Neural progenitor cell (in vitro differentiated cells): ENCODE data around the gene MMP28.

Experiments used
- EZH2 ChIP-seq: fragments of 200-600 bp; sonication (generic); IDR thresholded peaks from 2 replicates; pipeline ENCODE4 v1.6.1; 2017; ENCODE audit warnings: antibody characterized with exemption, mild to moderate bottlenecking, moderate library complexity
- EZH2phosphoT487 ChIP-seq: fragments of 200-600 bp; sonication (generic); IDR thresholded peaks from 2 replicates; pipeline ENCODE4 v1.6.1; 2017; ENCODE audit warnings: antibody characterized with exemption
- TF ChIP-seq, protein P1 (sequence below): fragments of 200-600 bp; sonication (generic); IDR thresholded peaks from 2 replicates; pipeline ENCODE4 v1.5.1; 2017; ENCODE audit warnings: antibody characterized with exemption, mild to moderate bottlenecking

GRCh38 chr17:35717475-35717874 lies 78.0 kb downstream of the MMP28 start:
- TF ChIP-seq, protein P1, sequence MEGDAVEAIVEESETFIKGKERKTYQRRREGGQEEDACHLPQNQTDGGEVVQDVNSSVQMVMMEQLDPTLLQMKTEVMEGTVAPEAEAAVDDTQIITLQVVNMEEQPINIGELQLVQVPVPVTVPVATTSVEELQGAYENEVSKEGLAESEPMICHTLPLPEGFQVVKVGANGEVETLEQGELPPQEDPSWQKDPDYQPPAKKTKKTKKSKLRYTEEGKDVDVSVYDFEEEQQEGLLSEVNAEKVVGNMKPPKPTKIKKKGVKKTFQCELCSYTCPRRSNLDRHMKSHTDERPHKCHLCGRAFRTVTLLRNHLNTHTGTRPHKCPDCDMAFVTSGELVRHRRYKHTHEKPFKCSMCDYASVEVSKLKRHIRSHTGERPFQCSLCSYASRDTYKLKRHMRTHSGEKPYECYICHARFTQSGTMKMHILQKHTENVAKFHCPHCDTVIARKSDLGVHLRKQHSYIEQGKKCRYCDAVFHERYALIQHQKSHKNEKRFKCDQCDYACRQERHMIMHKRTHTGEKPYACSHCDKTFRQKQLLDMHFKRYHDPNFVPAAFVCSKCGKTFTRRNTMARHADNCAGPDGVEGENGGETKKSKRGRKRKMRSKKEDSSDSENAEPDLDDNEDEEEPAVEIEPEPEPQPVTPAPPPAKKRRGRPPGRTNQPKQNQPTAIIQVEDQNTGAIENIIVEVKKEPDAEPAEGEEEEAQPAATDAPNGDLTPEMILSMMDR: no peak
- TF ChIP-seq EZH2 (no peak), EZH2phosphoT487 (no peak)
